KMS-11 (cell line): ENCODE data around the gene AKR1D1.

Source experiments
- H2AFZ ChIP-seq: fragments of 200-600 bp; sonication (generic); 2 replicates; pipeline ENCODE4 v1.6.1; 2016; ENCODE audit warnings: antibody characterized with exemption, mixed run types, low read depth
- H3K27ac ChIP-seq: fragments of 200-600 bp; sonication (generic); 2 replicates; pipeline ENCODE4 v1.6.1; 2016; ENCODE audit warnings: mild to moderate bottlenecking, mixed run types
- H3K27me3 ChIP-seq: fragments of 200-600 bp; sonication (generic); 2 replicates; pipeline ENCODE4 v1.6.1; 2017; ENCODE audit warnings: mild to moderate bottlenecking, low read depth, mixed run types, moderate library complexity; ENCODE audit not compliant: insufficient read depth
- H3K36me3 ChIP-seq: fragments of 200-600 bp; sonication (generic); 2 replicates; pipeline ENCODE4 v1.6.1; 2017; ENCODE audit warnings: mild to moderate bottlenecking, mixed run types; ENCODE audit not compliant: insufficient read depth
- H3K4me1 ChIP-seq: fragments of 200-600 bp; sonication (generic); 2 replicates; pipeline ENCODE4 v1.6.1; 2016; ENCODE audit warnings: mild to moderate bottlenecking, low read depth, mixed run types; ENCODE audit not compliant: poor library complexity, severe bottlenecking
- H3K4me2 ChIP-seq: fragments of 200-600 bp; sonication (generic); 2 replicates; pipeline ENCODE4 v1.7.0; 2016; ENCODE audit warnings: mild to moderate bottlenecking, mixed run types
- H3K4me3 ChIP-seq: fragments of 200-600 bp; sonication (generic); IDR thresholded peaks from 2 replicates; pipeline ENCODE4 v1.6.1; 2017; ENCODE audit warnings: low read depth, low read length, mixed read lengths; ENCODE audit not compliant: insufficient read depth
- H3K79me2 ChIP-seq: fragments of 200-600 bp; sonication (generic); 2 replicates; pipeline ENCODE4 v1.6.1; 2016; ENCODE audit warnings: low read depth, mixed run types; ENCODE audit not compliant: insufficient read depth
- H3K9ac ChIP-seq: fragments of 200-600 bp; sonication (generic); 2 replicates; pipeline ENCODE4 v1.6.1; 2016; ENCODE audit warnings: mild to moderate bottlenecking, mixed run types
- H4K20me1 ChIP-seq: fragments of 200-600 bp; sonication (generic); 2 replicates; pipeline ENCODE4 v1.6.1; 2016; ENCODE audit warnings: mild to moderate bottlenecking, mixed run types; ENCODE audit not compliant: insufficient read depth
- CTCF ChIP-seq: fragments of 200-600 bp; sonication (generic); conservative IDR thresholded peaks from 2 replicates; pipeline ENCODE4 v1.6.1; 2017; ENCODE audit warnings: low read depth, mild to moderate bottlenecking, antibody characterized with exemption, low read length, moderate library complexity, mixed read lengths

Gene AKR1D1

GRCh38 chr7:138167222-138167621, 91.0 kb downstream of the AKR1D1 start:
- H3K36me3 ChIP-seq, result no peaks in the 10 kb centered on the region
- TF ChIP-seq CTCF, result no peak
- no peaks in the 10 kb centered on the region for H3K79me2 ChIP-seq
- no peak overlapping the region for H3K27ac ChIP-seq
- H3K4me1 ChIP-seq, result peaks cover 8% of the 10 kb centered on the region
- H3K4me3 ChIP-seq, result no peak overlapping the region
- H3K9ac ChIP-seq, result no peak overlapping the region
- H3K27me3 ChIP-seq, result peaks cover 26% of the 10 kb centered on the region
- H4K20me1 ChIP-seq, result no peaks in the 10 kb centered on the region
- H2AFZ ChIP-seq, result no peak overlapping the region
- H3K4me2 ChIP-seq, result no peak overlapping the region

GRCh38 chr7:138167869-138168296, 91.6 kb downstream of the AKR1D1 start:
- no peak for TF ChIP-seq CTCF
- Histone ChIP-seq H3K36me3 (no peaks in the 10 kb centered on the region), H3K79me2 (no peaks in the 10 kb centered on the region), H3K27ac (no peak overlapping the region), H3K4me1 (peaks cover 8% of the 10 kb centered on the region), H2AFZ (no peak overlapping the region), H4K20me1 (no peaks in the 10 kb centered on the region), H3K27me3 (peaks cover 33% of the 10 kb centered on the region), H3K4me3 (no peak overlapping the region), H3K4me2 (no peak overlapping the region), H3K9ac (no peak overlapping the region)
